CD4-positive, alpha-beta T cell treated with Interleukin-2 at 100 ng/mL for 4 hours (primary cell): ENCODE data around the gene ARL8A.

Experiments used
- DNase-seq: peaks from one replicate; pipeline ENCODE4 v3.0.0-alpha.2; 2020; ENCODE audit warnings: low spot score

Gene ARL8A

DNA sequence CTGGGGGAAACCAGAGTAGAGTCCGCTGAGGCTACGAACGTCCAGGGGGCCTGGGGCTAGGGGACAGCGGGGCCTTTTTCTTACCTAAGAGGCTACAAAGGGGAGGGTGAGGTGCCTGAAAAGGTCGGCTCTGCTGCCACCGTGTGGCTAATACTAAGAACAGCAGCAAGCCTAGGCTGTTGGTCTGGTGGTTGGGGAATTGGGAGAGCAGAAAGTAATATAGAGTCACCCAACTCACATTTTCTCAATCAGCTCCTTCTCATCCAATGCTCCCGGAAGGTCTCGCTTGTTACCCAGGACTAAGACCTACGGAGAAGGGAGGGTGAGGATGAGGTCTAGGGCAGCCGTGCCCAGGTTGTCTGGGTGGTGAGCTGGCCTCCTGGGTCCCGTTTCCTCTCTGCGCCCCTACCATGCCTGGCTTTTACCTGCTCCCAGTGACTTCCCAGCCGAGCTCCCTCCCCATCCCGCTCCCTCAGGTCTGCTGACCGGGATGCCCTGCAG lies 9.3 kb downstream of the ARL8A start:
- peak; percentile 68 for DNase-seq

DNA sequence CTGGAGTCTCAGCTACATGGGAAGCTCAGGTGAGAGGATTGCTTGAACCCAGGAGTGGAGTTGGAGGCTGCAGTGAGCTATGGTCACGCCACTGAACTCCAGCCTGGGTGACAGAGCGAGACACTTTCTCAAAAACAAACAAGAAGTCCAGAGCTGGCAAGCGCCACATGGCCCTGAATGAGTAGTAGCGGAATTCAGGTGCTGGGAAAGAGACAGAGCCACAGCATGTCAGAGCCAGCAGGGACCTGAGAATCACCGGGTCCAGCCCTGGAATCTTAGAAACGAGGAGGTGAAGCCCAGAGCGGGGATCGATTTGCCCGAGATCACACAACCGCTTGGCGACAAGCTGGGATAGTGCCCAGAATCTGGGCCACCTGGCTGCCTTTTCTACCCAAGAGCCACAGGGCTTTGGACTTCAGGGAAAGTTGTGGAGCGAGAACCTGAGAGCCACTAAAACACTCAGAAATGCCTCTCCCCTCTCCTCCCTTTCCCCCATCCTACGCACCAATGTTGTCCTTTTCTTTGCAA lies 9.8 kb downstream of the ARL8A start:
- DNase-seq: no peak

- DNase-seq: no peak
Observed at GRCh38 chr1:202133989-202134388, 10.5 kb downstream of the ARL8A start.

GRCh38 chr1:202133496-202133895 lies 11.0 kb downstream of the ARL8A start:
- no peak for DNase-seq

DNA sequence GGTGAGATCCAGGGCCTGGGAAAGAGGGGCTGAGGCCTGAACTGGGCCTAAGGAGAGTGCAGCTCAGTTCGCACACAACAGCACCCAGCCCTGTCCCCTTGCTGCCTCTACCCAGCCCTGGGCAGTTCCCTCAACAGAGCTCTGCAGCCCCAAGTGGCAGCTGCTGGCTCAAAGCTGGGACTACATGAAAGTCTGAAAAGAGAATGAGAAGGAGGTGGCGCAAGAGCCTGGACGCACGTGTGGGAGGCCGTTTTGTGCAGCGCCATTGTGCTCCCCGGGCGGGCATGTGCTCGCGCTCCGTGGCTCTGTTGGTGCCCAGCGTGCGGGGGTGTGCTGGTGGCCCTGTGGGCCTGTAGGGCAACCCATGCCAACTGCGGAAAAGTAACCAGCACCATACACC lies 11.5 kb downstream of the ARL8A start:
- DNase-seq: no peak

- DNase-seq: no peak
Observed at GRCh38 chr1:202131956-202132821, 12.3 kb downstream of the ARL8A start.

GRCh38 chr1:202130816-202131522 lies 13.6 kb downstream of the ARL8A start:
- DNase-seq: no peak

GRCh38 chr1:202130297-202130721 lies 14.2 kb downstream of the ARL8A start:
- no peak for DNase-seq

DNA sequence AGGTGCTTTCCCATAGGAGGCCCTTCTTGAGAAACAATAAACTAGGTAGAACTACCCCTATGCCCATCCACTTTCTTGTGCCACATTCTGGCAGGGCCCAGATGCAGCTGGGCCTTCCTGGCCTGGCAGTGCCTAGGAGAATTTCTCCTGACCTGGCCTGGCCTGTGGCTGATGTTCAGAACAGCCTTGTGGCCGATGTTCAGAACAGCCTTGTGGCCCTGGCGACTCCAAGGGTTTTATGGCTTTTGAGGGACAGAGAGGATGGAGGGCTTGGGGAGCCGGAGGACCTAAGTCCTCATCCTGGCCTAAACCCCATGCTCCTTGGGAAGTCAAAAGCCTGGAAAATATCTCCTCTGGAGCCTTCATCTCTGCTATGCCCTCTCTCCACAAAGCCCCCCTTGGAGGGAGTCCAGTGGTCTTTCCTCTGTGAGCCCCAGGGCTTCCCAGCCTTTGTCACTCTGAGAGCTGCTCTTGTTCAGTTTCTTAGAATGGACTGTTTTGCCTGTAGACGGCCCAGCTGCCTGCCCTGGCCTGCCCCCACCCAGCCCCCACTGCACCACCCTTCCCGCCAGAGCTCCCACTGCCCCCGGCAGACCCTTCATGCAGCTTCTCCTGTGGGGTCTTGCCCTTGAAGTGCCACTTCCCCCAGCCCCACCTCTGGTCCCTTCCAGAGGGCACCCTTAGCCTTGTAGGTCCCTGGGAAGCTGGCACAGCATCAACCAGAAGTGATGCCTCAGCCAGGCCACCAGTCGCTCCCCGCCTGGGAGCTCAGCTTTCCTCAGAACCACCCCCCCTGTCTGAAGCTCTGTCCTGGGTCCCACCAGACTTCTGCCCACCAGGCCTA lies 14.9 kb downstream of the ARL8A start:
- DNase-seq: no peak

DNA sequence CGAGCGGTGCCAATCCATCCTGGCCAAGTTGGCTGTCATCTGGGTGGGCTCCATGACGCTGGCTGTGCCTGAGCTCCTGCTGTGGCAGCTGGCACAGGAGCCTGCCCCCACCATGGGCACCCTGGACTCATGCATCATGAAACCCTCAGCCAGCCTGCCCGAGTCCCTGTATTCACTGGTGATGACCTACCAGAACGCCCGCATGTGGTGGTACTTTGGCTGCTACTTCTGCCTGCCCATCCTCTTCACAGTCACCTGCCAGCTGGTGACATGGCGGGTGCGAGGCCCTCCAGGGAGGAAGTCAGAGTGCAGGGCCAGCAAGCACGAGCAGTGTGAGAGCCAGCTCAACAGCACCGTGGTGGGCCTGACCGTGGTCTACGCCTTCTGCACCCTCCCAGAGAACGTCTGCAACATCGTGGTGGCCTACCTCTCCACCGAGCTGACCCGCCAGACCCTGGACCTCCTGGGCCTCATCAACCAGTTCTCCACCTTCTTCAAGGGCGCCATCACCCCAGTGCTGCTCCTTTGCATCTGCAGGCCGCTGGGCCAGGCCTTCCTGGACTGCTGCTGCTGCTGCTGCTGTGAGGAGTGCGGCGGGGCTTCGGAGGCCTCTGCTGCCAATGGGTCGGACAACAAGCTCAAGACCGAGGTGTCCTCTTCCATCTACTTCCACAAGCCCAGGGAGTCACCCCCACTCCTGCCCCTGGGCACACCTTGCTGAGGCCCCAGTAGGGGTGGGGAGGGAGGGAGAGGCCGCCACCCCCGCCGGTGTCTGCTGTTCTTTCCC lies 16.5 kb downstream of the ARL8A start:
- DNase-seq: no peak

- no peak for DNase-seq
Observed at GRCh38 chr1:202127061-202127460, 17.5 kb downstream of the ARL8A start.

DNA sequence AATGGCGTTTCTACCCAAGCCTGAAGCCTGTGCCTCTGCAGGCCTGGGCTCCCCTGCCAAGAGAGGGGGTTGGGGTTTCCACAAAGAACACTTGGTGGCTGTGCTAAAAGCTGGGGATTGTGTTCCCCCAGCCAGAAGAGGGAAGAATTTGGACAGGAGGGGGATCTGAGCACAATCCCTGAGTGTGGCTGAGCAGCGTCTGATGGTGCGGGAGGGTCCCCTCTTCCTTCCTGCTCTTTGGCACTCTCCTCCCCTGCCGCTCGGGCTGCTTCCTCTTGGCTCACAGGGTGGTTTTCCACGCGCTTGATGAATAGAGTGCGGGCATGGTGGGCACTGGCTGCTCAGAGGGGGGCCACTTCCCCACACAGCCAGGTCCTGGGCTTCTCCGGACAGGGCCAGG lies 18.1 kb downstream of the ARL8A start:
- DNase-seq: no peak

DNA sequence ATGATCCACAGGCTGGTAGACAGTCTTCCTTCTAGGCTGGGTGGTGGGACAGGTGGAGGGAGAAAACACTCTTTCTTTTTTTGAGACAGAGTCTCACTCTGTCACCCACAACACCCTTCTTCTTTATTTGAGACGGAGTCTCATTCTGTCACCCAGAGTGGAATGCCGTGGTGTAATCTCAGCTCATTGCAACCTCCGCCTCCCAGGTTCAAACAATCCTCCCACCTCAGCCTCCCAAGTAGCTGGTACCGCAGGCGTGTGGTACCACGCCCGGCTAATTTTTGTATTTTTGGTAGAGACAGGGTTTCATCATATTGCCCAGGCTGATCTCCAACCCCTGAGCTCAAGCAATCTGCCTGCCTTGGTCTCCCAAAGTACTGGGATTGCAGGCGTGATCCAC lies 18.9 kb downstream of the ARL8A start:
- no peak for DNase-seq

- no peak for DNase-seq
Observed at GRCh38 chr1:202124142-202124541, 20.4 kb downstream of the ARL8A start.

DNA sequence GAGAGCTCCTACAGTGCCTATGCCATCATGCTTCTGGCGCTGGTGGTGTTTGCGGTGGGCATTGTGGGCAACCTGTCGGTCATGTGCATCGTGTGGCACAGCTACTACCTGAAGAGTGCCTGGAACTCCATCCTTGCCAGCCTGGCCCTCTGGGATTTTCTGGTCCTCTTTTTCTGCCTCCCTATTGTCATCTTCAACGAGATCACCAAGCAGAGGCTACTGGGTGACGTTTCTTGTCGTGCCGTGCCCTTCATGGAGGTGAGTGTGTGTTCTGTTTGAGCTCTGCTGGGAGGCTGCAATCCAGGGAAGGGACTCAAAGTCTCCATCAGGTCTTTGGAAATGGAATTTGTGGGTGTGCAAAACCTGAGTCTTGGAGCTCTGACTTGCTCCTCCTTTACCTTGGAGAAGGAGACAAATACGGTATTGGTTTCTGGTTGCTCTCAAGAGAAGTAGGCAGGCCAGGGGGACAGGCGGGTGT lies 21.2 kb downstream of the ARL8A start:
- no peak for DNase-seq

DNA sequence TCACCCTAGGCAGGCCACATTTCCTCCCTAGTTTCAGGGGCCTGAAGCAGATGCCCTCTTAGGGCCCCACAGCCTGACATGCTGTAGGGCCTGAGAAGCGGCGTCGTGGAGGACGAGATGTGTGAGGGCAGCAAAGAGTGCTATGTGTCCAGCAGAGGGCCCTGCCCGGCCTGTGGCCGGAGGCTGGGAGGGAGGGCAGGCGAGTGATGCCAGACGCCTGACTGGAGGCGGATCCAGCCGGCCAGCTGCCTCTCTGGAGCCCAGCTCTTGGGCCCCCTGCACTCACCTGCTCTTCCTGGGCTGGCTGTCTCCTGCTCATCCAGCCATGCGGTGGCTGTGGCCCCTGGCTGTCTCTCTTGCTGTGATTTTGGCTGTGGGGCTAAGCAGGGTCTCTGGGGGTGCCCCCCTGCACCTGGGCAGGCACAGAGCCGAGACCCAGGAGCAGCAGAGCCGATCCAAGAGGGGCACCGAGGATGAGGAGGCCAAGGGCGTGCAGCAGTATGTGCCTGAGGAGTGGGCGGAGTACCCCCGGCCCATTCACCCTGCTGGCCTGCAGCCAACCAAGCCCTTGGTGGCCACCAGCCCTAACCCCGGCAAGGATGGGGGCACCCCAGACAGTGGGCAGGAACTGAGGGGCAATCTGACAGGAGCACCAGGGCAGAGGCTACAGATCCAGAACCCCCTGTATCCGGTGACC lies 21.8 kb downstream of the ARL8A start, which contains the start of gene GPR37L1:
Gene GPR37L1 (plus strand): TSS at position 279 of the 697 bp plus-strand sequence. CDS start 47 bp downstream, at position 326.
- no peak for DNase-seq

GRCh38 chr1:202121006-202121405 lies 23.5 kb downstream of the ARL8A start:
- DNase-seq: no peak

DNA sequence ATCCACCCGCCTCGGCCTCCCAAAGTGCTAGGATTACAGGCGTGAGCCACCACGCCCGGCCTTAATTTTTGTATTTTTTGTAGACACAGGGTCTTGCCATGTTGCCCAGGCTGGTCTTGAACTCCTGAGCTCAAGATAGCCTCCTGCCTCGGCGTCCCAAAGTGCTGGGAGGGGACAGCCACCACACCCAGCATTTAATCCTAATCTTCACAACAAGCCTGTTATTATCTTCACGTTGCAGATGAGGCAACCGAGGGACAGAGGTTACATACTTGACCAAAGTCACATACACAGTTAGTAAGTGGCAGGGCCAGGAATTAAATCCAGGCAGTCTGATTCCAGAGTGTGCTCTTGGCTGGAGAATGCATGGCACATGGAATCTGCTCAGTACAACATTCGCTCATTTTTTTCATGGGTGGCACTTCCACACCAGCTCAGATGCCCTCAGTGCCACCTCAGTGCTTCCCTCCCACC lies 26.6 kb downstream of the ARL8A start:
- DNase-seq: no peak

GRCh38 chr1:202116287-202116686 lies 28.2 kb downstream of the ARL8A start:
- DNase-seq: no peak

DNA sequence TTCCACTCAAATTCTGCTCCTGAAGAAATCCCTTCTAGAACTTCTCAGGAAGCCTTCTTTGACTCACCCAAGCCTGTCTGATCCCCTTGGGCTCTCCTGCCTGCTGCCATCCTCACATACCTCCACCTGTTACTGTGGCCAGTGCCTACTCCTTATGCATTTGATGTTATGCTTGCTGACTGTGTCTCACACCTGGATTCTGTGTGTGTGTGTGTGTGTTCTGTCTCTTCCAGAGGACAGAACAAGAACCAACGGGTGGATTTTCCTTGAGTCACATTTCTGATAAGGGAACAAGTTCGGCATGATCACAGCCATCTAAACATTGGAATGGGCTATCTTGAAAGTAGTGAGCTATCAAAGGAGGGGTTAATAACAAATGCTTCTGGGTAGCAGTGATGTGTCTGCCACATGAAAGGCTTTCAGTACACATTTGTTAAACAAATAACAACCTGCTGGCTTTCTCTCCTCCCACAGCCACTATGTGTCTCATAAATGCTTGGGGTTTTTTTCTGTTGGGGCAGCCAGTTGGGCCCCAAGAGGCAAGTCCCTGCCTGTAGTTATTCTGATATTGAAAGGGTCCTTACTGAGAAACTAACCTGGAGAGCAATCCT lies 30.7 kb downstream of the ARL8A start:
- DNase-seq: no peak
